ENCODE data around the gene PHF8. TPM values are rescaled to one million over a fixed set of nuclear protein-coding genes. Genes with fewer than 3 reads are reported as not detected.

The PHF8 gene
- total RNA-seq, 4 donors from 2014 or later = 18.5 to 28.7 (median 22.8) TPM

- H3K27ac ChIP-seq (replicated peaks in 1 of 4) = no peak overlapping the region
- TF ChIP-seq CTCF (IDR thresholded peaks at IDR 0.05) (no peak), EP300 (IDR thresholded peaks at IDR 0.05) (no peak), POLR2A (IDR thresholded peaks at IDR 0.05; ENCODE audit: low read depth) (no peak), POLR2AphosphoS5 (IDR thresholded peaks at IDR 0.05) (no peak)
These were observed 125.6 kb downstream of the PHF8 start for GRCh38 chrX:53918702-53919101.

DNA sequence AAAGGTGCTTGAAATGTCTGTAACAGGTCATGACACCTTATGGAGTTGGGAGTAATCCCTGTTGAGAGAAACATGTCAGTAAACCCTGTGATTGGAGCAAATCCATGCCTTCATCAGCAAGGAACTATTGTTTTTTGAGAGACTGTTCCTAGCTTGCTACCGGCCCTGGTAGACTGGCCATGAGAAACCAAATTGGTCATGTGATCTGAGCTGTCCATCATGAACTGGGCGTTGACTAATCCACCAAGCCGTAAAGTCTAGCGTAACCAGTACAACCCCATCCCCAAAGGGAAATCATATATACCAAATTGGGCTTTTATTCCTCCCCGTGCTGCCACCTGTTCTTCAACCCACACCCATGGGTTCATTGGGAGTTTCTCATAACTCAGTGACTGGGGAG is 143.7 kb downstream of the PHF8 start:
- 83% methylated on average over 5 of the region's 5 CpGs for WGBS
- Histone ChIP-seq H3K9me3 (peaks cover 0 to 11% (median 0%) of the 10 kb centered on the region in 4 donors), H3K27me3 (no peaks in the 10 kb centered on the region), H3K4me3 (no peak overlapping the region), H3K4me1 (no peaks in the 10 kb centered on the region), H3K27ac (replicated peaks in 1 of 4) (no peak overlapping the region), H3K36me3 (no peaks in the 10 kb centered on the region)
- intact Hi-C loops (cut with DNase I) = no loop called here
- no peak for TF ChIP-seq POLR2A (IDR thresholded peaks at IDR 0.05; ENCODE audit: low read depth)
- no peak for TF ChIP-seq EP300 (IDR thresholded peaks at IDR 0.05)
- TF ChIP-seq POLR2AphosphoS5 (IDR thresholded peaks at IDR 0.05) = no peak
- no peak for TF ChIP-seq CTCF (IDR thresholded peaks at IDR 0.05)
- no peak for DNase-seq (ENCODE audit: extremely low spot score)

More at GRCh38 chrX:53918702-53919101, 125.6 kb downstream of the PHF8 start:
- no peak overlapping the region for H3K4me3 ChIP-seq
- H3K9me3 ChIP-seq = no peaks in the 10 kb centered on the region
- H3K36me3 ChIP-seq = no peaks in the 10 kb centered on the region
- no peaks in the 10 kb centered on the region for H3K4me1 ChIP-seq
- no peaks in the 10 kb centered on the region for H3K27me3 ChIP-seq
- intact Hi-C loops (cut with DNase I) = no loop called here
- no peak for DNase-seq (ENCODE audit: extremely low spot score)

- no peak for TF ChIP-seq EP300 (IDR thresholded peaks at IDR 0.05)
- TF ChIP-seq POLR2AphosphoS5 (IDR thresholded peaks at IDR 0.05) = no peak
- TF ChIP-seq CTCF (IDR thresholded peaks at IDR 0.05) = no peak
- TF ChIP-seq POLR2A (IDR thresholded peaks at IDR 0.05; ENCODE audit: low read depth) = no peak
- 71% methylated on average over 3 of the region's 3 CpGs for WGBS
- H3K9me3 ChIP-seq = peaks cover 0 to 23% (median 0%) of the 10 kb centered on the region in 4 donors
- H3K27ac ChIP-seq (replicated peaks in 1 of 4) = no peak overlapping the region
- no peak for DNase-seq (ENCODE audit: extremely low spot score)
- intact Hi-C loops (cut with DNase I) = no loop called here
- no peaks in the 10 kb centered on the region for H3K36me3 ChIP-seq
- no peak overlapping the region for H3K4me3 ChIP-seq
- no peaks in the 10 kb centered on the region for H3K27me3 ChIP-seq
- no peaks in the 10 kb centered on the region for H3K4me1 ChIP-seq
These were observed 149.0 kb downstream of the PHF8 start for GRCh38 chrX:53895270-53895669.

Small RNAs within 50 kb of the gene (small RNA-seq; reads per million reads assigned to genes)
- gene RNA5SP505 = 10.2 to 31.1 (median 10.3) reads per million in 3 donors

Other genes starting within 250 kb of the PHF8 start
- gene FAM120C, start 138.8 kb upstream of the PHF8 start, total RNA-seq = 1 to 10 TPM; 3.3 to 7.0 (median 5.9) TPM